ENCODE results near the gene CPXM2. TPM values are rescaled to one million over a fixed set of nuclear protein-coding genes. Genes with fewer than 3 reads are reported as not detected.

CPXM2 gene
- total and polyA plus RNA-seq, 9 of the 15 experiments (the other 6 are each of a cell fraction or from before 2014, with no cell fraction given), result not detected

- BruUV-seq (replicated peaks), result no TSS peak
- intact Hi-C loops (cut with micrococcal nuclease), result no loop called here
- peaks cover 0 to 12% of the 10 kb centered on the region in 2 experiments; a peak in 3 of 5 replicates for H3K27me3 ChIP-seq (ENCODE audit: control insufficient read depth in 2 of 2, insufficient read depth in 2 of 2, low read length in 2 of 2)
Observed at GRCh38 chr10:123784646-123785045, 107.0 kb downstream of the CPXM2 start.

More at GRCh38 chr10:123784646-123785045, 107.0 kb downstream of the CPXM2 start:
- H3K36me3 ChIP-seq (ENCODE audit: control insufficient read depth, insufficient read depth, low read length), result no peaks in the 10 kb centered on the region
- DNase-seq (ENCODE audit: extremely low read depth in 1 of 4, low spot score in 3 of 4), result no peak
- no peak overlapping the region for H3K4me2 ChIP-seq (ENCODE audit: insufficient read depth, low read length)
- H4K20me1 ChIP-seq (replicated peaks; ENCODE audit: control insufficient read depth, insufficient read depth, low read length), result no peaks in the 10 kb centered on the region
- no peaks in the 10 kb centered on the region for H3K4me1 ChIP-seq (replicated peaks in 1 of 2; ENCODE audit: control insufficient read depth in 2 of 2, insufficient read depth in 2 of 2, low read length in 2 of 2)
- H2AFZ ChIP-seq (ENCODE audit: low read depth, low read length), result no peak overlapping the region
- no peak for TF ChIP-seq NONO (IDR thresholded peaks at IDR 0.05; ENCODE audit: low read depth in 2 of 2, low read length in 1 of 2)
- no peak for TF ChIP-seq ZNF76 (CRISPR knock-in tag; IDR thresholded peaks at IDR 0.05; ENCODE audit: borderline replicate concordance)
- no peak for TF ChIP-seq L3MBTL2 (IDR thresholded peaks at IDR 0.05)
- TF ChIP-seq ZNF232 (CRISPR knock-in tag; IDR thresholded peaks at IDR 0.05), result no peak
- TF ChIP-seq CSDE1 (IDR thresholded peaks at IDR 0.05), result no peak
- TF ChIP-seq GABPA (tag; conservative IDR thresholded peaks at IDR 0.05; ENCODE audit: low read depth), result no peak
- no peak for TF ChIP-seq ZNF143 (CRISPR knock-in tag; IDR thresholded peaks at IDR 0.05)
- no peak for TF ChIP-seq SNIP1 (IDR thresholded peaks at IDR 0.05; ENCODE audit: low read depth)
- TF ChIP-seq FOSL1 (tag; conservative IDR thresholded peaks at IDR 0.05), result no peak
- TF ChIP-seq TEAD1 (CRISPR knock-in tag; IDR thresholded peaks at IDR 0.05), result no peak
- no peak for TF ChIP-seq NUFIP1 (IDR thresholded peaks at IDR 0.05; ENCODE audit: partially characterized antibody)
- TF ChIP-seq MAX (CRISPR knock-in tag; IDR thresholded peaks at IDR 0.05), result no peak
- no peak for TF ChIP-seq ZNF764 (CRISPR knock-in tag; IDR thresholded peaks at IDR 0.05; ENCODE audit: low read depth)
- no peak for TF ChIP-seq EP400 (IDR thresholded peaks at IDR 0.05)
- no peak for TF ChIP-seq STAG1 (CRISPR knock-in tag; IDR thresholded peaks at IDR 0.05; ENCODE audit: borderline replicate concordance)
- TF ChIP-seq ZNF277 (CRISPR knock-in tag; IDR thresholded peaks at IDR 0.05; ENCODE audit: borderline replicate concordance), result no peak
- no peak overlapping the region for H3K9ac ChIP-seq (ENCODE audit: insufficient read depth in 1 of 2, low read depth in 2 of 2, low read length in 2 of 2)
- H3K9me1 ChIP-seq (ENCODE audit: control insufficient read depth, insufficient read depth, low read length), result no peaks in the 10 kb centered on the region
- no peak for ATAC-seq
- WGBS (ENCODE audit: insufficient coverage, low coverage, missing lambda C conversion rate), result 3% methylated on average over 7 of the region's 7 CpGs
- ChIA-PET CTCF (ENCODE audit: low intra/inter-chr PET ratio) (no interaction called here), POLR2A (no interaction called here)
- H3K27ac ChIP-seq (ENCODE audit: extremely low read depth, low read depth, low read length), result no peak overlapping the region
- H3K4me3 ChIP-seq, result no peak overlapping the region
- in situ Hi-C loops (cut with MboI), result no loop called here
- no peaks in the 10 kb centered on the region for H3K79me2 ChIP-seq (ENCODE audit: control insufficient read depth, insufficient read depth, low read length)
- no peak for FAIRE-seq
- no peaks in the 10 kb centered on the region for H3K9me3 ChIP-seq (replicated peaks; ENCODE audit: control insufficient read depth, insufficient read depth, low read depth, low read length)

All from K562 (cell line).